SU-DHL-6 (cell line): Measurements from ENCODE around the gene KLHDC7B.

Source experiments
- H2AFZ ChIP-seq: fragments of 200-600 bp; sonication (generic); 2 replicates; pipeline ENCODE4 v1.6.1; 2014; ENCODE audit warnings: low read depth, mild to moderate bottlenecking, moderate library complexity, mixed read lengths, antibody characterized with exemption, low read length; ENCODE audit not compliant: severe bottlenecking
- H3F3A ChIP-seq: fragments of 200-600 bp; shearing (Covaris generic); 2 replicates; pipeline ENCODE4 v1.6.0; 2016; ENCODE audit warnings: antibody characterized with exemption, mild to moderate bottlenecking; ENCODE audit not compliant: insufficient read depth
- H3K27ac ChIP-seq: fragments of 200-600 bp; sonication (generic); 2 replicates; pipeline ENCODE4 v1.5.1; 2016; ENCODE audit warnings: low read depth, mild to moderate bottlenecking, low read length, moderate library complexity, mixed read lengths
- H3K27me3 ChIP-seq: fragments of 200-600 bp; sonication (generic), shearing (Covaris generic); 2 replicates; pipeline ENCODE4 v1.6.0; 2014; ENCODE audit warnings: mild to moderate bottlenecking, low read length
- H3K36me3 ChIP-seq: fragments of 200-600 bp; sonication (generic); 2 replicates; pipeline ENCODE4 v1.6.1; 2014; ENCODE audit warnings: mild to moderate bottlenecking, low read length, mixed read lengths
- H3K4me2 ChIP-seq: fragments of 300-600, 200-600 bp; shearing (Covaris generic), sonication (generic); 2 replicates; pipeline ENCODE4 v1.6.0; 2014; ENCODE audit warnings: low read length, low read depth, mild to moderate bottlenecking; ENCODE audit not compliant: poor library complexity, severe bottlenecking
- H3K4me3 ChIP-seq: fragments of 200-600 bp; sonication (generic); 2 replicates; pipeline ENCODE4 v1.5.1; 2014; ENCODE audit warnings: antibody characterized with exemption, low read length, mild to moderate bottlenecking, mixed read lengths; ENCODE audit not compliant: insufficient read depth, poor library complexity, severe bottlenecking
- H3K79me2 ChIP-seq: fragments of 200-600 bp; sonication (generic); 2 replicates; pipeline ENCODE4 v1.6.1; 2014; ENCODE audit warnings: mild to moderate bottlenecking, low read length, moderate library complexity; ENCODE audit not compliant: insufficient read depth
- H3K9ac ChIP-seq: fragments of 200-600 bp; sonication (generic); 2 replicates; pipeline ENCODE4 v1.7.0; 2014; ENCODE audit warnings: mild to moderate bottlenecking, low read length
- H3K9me2 ChIP-seq: fragments of 200-600 bp; sonication (generic); replicated peaks from 2 replicates; pipeline ENCODE4 v1.6.1; 2014; ENCODE audit warnings: low read length; ENCODE audit not compliant: insufficient read depth
- H3K9me3 ChIP-seq: fragments of 200-600 bp; sonication (generic); 2 replicates; pipeline ENCODE4 v1.6.1; 2014; ENCODE audit warnings: low read length, mixed read lengths; ENCODE audit not compliant: insufficient read depth
- H4K20me1 ChIP-seq: fragments of 200-600 bp; sonication (generic); 2 replicates; pipeline ENCODE4 v1.6.1; 2014; ENCODE audit warnings: low read depth, mild to moderate bottlenecking, antibody characterized with exemption, low read length, moderate library complexity, mixed read lengths
- EZH2phosphoT487 ChIP-seq: fragments of 200-600 bp; sonication (generic), shearing (Covaris generic); conservative IDR thresholded peaks from 2 replicates; pipeline ENCODE4 v1.6.1; 2018; ENCODE audit warnings: mild to moderate bottlenecking, antibody characterized with exemption, low read length, moderate library complexity, mixed read lengths
- TF ChIP-seq, protein P1 (sequence below): fragments of 200-600 bp; sonication (generic); IDR thresholded peaks from one replicate; pipeline ENCODE4 v1.5.1; 2017; ENCODE audit warnings: antibody characterized with exemption, mild to moderate bottlenecking, low read length, moderate library complexity; ENCODE audit not compliant: insufficient read depth, poor library complexity, severe bottlenecking

Gene KLHDC7B

DNA sequence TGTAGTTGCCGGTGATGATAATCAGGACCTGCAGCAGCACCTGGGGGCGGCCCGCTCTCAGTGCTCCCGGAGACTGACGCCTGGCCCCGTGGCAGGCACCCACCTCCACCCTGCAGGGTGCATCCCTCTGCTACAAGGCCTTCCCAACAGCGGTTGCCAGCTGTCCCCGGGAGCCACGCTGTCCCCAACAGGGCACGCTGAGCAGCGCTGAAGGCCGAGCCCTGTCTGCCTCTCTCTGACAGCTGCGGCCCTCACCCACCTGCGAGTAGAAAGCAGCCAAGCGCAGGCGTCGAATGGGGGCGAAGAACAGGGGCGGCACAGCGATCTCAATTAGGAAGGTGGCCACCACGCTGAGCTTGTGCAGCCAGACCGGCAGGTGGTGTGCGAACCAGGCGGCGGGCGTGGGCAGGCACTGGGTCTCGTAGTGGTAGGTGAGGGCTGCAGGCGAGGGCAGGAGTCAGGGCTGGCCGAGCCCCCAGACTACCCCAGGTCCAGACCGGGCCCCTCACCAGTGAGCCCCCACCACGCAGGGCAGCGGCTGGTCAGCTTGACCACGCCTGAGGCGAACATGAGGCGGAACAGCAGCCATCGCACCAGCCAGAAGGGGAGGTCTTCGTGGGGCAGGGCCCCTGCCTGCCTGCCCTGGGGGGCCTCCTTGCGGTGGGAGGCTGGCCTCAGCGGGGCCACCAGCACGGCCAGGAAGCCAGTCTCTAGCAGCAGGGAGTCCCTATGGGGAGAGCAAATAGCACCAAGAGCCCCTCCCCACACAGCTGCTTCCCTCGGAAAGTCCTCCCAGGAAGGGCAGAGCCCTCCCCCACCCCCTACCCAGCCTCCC is 39.7 kb upstream of the KLHDC7B start:
- no peak overlapping the region for H2AFZ ChIP-seq
- no peak for TF ChIP-seq EZH2phosphoT487
- TF ChIP-seq, protein P1, sequence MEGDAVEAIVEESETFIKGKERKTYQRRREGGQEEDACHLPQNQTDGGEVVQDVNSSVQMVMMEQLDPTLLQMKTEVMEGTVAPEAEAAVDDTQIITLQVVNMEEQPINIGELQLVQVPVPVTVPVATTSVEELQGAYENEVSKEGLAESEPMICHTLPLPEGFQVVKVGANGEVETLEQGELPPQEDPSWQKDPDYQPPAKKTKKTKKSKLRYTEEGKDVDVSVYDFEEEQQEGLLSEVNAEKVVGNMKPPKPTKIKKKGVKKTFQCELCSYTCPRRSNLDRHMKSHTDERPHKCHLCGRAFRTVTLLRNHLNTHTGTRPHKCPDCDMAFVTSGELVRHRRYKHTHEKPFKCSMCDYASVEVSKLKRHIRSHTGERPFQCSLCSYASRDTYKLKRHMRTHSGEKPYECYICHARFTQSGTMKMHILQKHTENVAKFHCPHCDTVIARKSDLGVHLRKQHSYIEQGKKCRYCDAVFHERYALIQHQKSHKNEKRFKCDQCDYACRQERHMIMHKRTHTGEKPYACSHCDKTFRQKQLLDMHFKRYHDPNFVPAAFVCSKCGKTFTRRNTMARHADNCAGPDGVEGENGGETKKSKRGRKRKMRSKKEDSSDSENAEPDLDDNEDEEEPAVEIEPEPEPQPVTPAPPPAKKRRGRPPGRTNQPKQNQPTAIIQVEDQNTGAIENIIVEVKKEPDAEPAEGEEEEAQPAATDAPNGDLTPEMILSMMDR = no peak
- H3K4me3 ChIP-seq = peak overlapping the region; percentile 86
- no peaks in the 10 kb centered on the region for H3K9me3 ChIP-seq
- no peak overlapping the region for H3K27ac ChIP-seq
- H3K9me2 ChIP-seq = no peaks in the 10 kb centered on the region
- H3K27me3 ChIP-seq = no peaks in the 10 kb centered on the region
- no peaks in the 10 kb centered on the region for H3K36me3 ChIP-seq
- H3K4me2 ChIP-seq = peak overlapping the region; percentile 85
- H3K79me2 ChIP-seq = peaks cover 33% of the 10 kb centered on the region
- H4K20me1 ChIP-seq = no peaks in the 10 kb centered on the region
- H3K9ac ChIP-seq = peak overlapping the region; percentile 93
- H3F3A ChIP-seq = peaks cover 9% of the 10 kb centered on the region

DNA sequence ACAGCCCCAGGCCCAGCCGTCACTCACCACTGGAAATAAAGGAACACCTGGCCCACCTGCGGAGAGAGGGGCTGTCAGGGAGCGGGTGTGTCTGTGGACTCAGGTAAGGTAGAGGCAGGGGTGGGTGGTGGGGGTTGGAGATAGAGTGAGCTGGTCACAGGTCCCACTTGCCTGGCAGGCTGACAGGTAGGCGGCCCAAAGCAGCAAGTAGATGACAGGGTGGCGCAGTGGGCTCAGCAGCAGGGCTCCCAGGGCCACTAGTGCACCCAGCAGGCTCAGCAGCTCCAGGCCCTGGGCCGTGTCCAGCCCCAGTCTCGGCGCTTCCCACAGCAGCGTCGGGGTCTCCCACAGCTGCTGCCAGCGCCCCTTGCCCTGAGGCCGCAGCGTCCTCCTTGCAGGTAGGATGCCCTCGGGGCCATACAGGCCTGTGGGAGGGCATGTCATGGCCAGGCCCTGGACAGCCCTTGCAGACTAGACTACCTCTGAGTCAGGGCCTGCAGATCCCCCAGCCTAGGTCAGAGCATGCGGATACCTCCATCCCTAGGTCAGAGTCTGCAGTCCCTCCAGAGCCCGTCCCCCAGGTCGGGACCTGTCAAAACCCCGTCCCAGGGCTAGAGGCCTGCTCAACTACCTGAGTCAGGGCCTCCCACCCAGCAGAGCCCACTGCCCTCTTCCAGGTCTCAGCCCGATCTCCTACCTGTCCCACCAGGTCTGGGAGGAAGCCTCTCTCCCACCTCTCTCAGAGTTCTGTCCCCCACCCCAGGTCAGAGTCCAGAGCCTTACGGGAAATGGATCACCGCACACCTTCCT is 38.9 kb upstream of the KLHDC7B start:
- peak overlapping the region; percentile 86 for H3K4me3 ChIP-seq
- peak overlapping the region; percentile 53 for H3K27ac ChIP-seq
- H3K4me2 ChIP-seq = peak overlapping the region; percentile 85
- H3K27me3 ChIP-seq = no peaks in the 10 kb centered on the region
- no peaks in the 10 kb centered on the region for H3K36me3 ChIP-seq
- H3K9ac ChIP-seq = peak overlapping the region; percentile 93
- no peak for TF ChIP-seq EZH2phosphoT487
- TF ChIP-seq, protein P1 = no peak
- peaks cover 38% of the 10 kb centered on the region for H3K79me2 ChIP-seq
- no peaks in the 10 kb centered on the region for H3K9me2 ChIP-seq
- peak overlapping the region; percentile 76 for H2AFZ ChIP-seq
- no peaks in the 10 kb centered on the region for H4K20me1 ChIP-seq
- peaks cover 9% of the 10 kb centered on the region for H3F3A ChIP-seq
- H3K9me3 ChIP-seq = no peaks in the 10 kb centered on the region

DNA sequence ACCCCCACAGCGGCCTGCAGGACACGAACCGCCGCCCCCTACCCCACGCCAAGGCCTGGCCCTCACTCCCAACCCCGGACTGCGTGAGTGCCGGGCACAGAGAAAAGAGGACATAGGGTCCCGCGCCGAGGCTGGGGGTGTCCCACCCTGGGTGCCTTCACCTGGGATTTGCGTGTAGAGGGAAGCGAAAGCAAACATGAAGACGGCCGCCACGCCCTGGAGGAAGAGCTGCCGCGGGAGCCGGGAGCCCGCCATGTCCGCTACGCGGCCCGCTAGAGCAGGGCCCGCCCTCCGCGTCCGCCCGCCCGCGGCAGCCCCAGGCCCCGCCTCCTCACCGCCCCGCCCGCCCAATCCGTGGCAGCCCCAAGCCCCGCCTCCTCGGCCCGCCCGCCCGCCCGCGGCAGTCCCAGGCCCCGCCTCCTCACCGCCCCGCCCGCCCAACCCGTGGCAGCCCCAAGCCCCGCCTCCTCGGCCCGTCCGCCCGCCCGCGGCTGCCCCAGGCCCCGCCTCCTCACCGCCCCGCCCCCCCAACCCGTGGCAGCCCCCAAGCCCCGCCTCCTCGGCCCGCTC is 38.2 kb upstream of the KLHDC7B start, which contains the start of gene LMF2:
LMF2 (minus strand) TSS at position 282 of the 570 bp plus-strand sequence; CDS start at position 255, 27 bp downstream.
- Histone ChIP-seq H3K36me3 (peaks cover 4% of the 10 kb centered on the region; the same call in 1 of the 2 replicates), H2AFZ (peak within 1 kb of the TSS; percentile 76), H3K9ac (peak within 1 kb of the TSS; percentile 93), H3K27me3 (no peaks in the 10 kb centered on the region), H3K9me3 (no peaks in the 10 kb centered on the region), H3K79me2 (peaks cover 45% of the 10 kb centered on the region), H3K27ac (peak within 1 kb of the TSS; percentile 86), H4K20me1 (no peaks in the 10 kb centered on the region), H3K4me2 (peak within 1 kb of the TSS; percentile 96), H3K9me2 (no peaks in the 10 kb centered on the region), H3F3A (peaks cover 9% of the 10 kb centered on the region), H3K4me3 (peak within 1 kb of the TSS; percentile 86)
- TF ChIP-seq EZH2phosphoT487 = no peak
- TF ChIP-seq, protein P1 = no peak
